HG03135 (cell line): ENCODE measurements around the gene BMPER.
"Not testable (repeated sequence)": the region's sequence is repeated elsewhere in the genome, so short reads cannot be mapped to it uniquely, and the experiment has no call there.

Experiments used
- ATAC-seq: cut with Tn5 transposase; IDR thresholded peaks from one replicate; pipeline ENCODE4 v1.9.1; 2021; ENCODE audit warnings: mild to moderate bottlenecking, moderate library complexity; ENCODE audit not compliant: unreplicated experiment

The BMPER gene

GRCh38 chr7:34163956-34164355 lies 258.6 kb downstream of the BMPER start:
- no peak for ATAC-seq

GRCh38 chr7:34165466-34165865 lies 260.1 kb downstream of the BMPER start:
- no peak for ATAC-seq

- no peak for ATAC-seq
Measured at GRCh38 chr7:34165927-34166550, 260.7 kb downstream of the BMPER start.

GRCh38 chr7:34168013-34168412 lies 262.7 kb downstream of the BMPER start:
- ATAC-seq: no peak

DNA sequence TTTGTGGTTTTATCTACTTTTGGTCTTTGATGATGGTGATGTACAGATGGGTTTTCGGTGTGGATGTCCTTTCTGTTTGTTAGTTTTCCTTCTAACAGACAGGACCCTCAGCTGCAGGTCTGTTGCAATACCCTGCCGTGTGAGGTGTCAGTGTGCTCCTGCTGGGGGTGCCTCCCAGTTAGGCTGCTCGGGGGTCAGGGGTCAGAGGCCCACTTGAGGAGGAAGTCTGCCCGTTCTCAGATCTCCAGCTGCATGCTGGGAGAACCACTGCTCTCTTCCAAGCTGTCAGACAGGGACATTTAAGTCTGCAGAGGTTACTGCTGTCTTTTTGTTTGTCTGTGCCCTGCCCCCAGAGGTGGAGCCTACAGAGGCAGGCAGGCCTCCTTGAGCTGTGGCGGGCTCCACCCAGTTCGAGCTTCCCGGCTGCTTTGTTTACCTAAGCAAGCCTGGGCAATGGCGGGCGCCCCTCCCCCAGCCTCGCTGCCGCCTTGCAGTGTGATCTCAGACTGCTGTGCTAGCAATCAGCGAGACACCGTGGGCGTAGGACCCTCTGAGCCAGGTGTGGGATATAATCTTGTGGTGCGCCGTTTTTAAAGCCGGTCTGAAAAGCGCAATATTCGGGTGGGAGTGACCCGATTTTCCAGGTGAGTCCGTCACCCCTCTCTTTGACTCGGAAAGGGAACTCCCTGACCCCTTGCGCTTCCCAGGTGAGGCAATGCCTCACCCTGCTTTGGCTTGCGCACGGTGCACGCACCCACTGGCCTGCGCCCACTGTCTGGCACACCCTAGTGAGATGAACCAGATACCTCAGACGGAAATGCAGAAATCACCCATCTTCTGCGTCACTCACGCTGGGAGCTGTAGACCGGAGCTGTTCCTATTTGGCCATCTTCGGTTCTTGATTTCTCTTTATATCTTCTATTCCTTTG lies 269.6 kb downstream of the BMPER start:
- not testable (repeated sequence) for ATAC-seq

- ATAC-seq: no peak
Measured at GRCh38 chr7:34175837-34176236, 270.5 kb downstream of the BMPER start.

- no peak for ATAC-seq
Measured at GRCh38 chr7:34177476-34177875, 272.1 kb downstream of the BMPER start.

GRCh38 chr7:34181271-34181958 lies 276.1 kb downstream of the BMPER start:
- no peak for ATAC-seq

GRCh38 chr7:34184466-34184865 lies 279.1 kb downstream of the BMPER start:
- ATAC-seq: no peak

DNA sequence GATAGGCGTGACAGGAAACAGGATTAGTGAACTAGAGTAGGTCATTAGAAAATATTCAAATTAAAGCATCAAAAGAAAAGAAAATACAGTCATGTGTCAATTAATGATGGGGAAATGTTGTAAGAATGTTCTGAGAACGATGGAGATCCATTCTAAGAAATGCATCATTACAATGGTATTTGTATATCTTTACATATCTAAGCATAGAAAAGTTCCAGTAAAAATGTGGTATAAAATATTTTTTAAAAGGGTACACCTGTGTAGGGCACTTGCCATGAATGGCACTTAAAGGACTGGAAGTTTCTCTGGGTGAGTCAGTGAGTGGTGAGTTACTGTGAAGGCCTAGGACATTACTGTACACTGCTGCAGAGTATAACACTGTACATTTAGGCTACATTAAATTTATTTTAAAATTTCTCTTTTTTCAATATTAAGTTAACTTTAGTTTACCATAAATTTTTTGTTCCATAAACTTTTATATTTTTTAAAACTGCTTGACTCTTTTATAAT lies 282.5 kb downstream of the BMPER start:
- no peak for ATAC-seq

DNA sequence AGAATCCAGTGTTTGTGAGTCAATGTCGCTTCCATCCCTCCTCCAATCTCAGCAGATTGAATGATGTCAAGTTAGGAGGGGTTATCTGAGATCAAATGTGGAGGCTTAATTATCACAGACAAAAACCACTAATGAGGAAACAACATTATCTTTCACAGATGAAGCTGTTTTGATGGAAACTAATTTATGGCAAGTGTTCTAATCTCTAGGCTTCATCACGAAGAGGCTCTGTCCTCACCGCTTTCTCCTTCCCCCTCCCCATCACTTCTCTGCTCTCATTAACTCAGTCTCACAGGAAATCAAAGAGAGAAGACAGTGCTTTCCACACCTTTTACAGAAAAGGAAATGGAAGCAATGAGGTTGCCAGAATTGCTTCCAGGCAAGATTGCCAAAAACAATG lies 283.7 kb downstream of the BMPER start:
- ATAC-seq: no peak

- no peak for ATAC-seq
Measured at GRCh38 chr7:34190299-34190698, 285.0 kb downstream of the BMPER start.

- ATAC-seq: no peak
Measured at GRCh38 chr7:34191162-34191561, 285.8 kb downstream of the BMPER start.

- no peak for ATAC-seq
Measured at GRCh38 chr7:34191771-34192479, 286.6 kb downstream of the BMPER start.

DNA sequence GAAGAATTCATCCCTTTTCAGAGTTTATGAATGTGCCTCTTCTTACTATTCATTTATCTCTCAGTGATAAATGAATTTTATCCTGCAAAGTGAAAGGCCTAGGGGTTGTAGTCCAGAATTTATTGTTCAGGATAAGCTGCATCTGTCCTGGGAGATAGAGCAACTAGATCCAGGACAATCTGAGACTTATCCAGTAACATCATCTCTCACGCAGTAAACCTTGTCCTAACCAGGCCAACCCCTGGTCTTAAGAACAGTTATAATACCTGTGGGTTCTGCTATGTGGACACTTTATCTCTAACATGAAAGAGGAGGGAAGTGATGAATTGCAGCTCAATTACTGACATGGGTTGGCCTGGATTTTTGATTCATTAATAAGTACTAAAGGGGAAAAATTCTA lies 287.6 kb downstream of the BMPER start:
- ATAC-seq: no peak

DNA sequence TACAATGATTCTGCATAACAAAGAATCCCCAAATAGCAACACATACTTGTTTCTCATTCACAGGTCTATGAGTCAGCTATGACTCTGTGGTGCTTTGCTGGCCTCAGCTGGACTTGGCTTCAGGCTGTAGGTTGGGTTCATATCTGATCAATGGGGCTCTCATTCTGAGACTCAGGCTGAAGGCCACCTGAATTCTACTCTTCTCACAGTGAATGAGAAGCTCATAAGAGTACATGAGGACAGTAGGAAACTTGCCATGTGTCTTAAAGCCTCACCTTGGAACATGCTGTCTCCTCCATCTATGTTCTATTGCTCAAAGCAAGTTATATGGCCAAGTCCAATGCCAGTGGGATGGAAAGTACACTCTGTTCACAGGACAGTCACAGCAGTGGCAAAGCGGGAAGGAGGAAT lies 292.9 kb downstream of the BMPER start:
- ATAC-seq: no peak
